Peyer's patch (tissue), 4 donors: ENCODE results near the gene ADCY7.

ENCODE experiments used
- CTCF ChIP-seq, 6 experiments: fragments of 450-650 bp in 4 of 6; fragments of 200-600 bp in 2 of 6; sonication (generic) in 1 of 6; IDR thresholded peaks; one replicate each; pipeline ENCODE4 v1.5.1; 2017 to 2019; ENCODE audit warnings: antibody characterized with exemption in 6 of 6, mild to moderate bottlenecking in 3 of 6, moderate library complexity in 1 of 6
- POLR2A ChIP-seq, 2 donors: fragments of 450-650 bp; IDR thresholded peaks; one replicate each; pipeline ENCODE4 v1.5.1; 2017; ENCODE audit warnings: antibody characterized with exemption in 2 of 2, mild to moderate bottlenecking in 2 of 2, moderate library complexity in 2 of 2

GRCh38 chr16:50316848-50317630 lies 50.7 kb downstream of the ADCY7 start:
- TF ChIP-seq CTCF (IDR thresholded peaks at IDR 0.05) (no peak), POLR2A (IDR thresholded peaks at IDR 0.05) (no peak)
